HG02610 (cell line): ENCODE results near the gene TMEM178B.

Source experiments
- ATAC-seq: cut with Tn5 transposase; IDR thresholded peaks from one replicate; pipeline ENCODE4 v1.9.1; 2021; ENCODE audit warnings: mild to moderate bottlenecking, moderate library complexity; ENCODE audit not compliant: unreplicated experiment

Gene TMEM178B

GRCh38 chr7:141456298-141456697, 382.4 kb downstream of the TMEM178B start:
- no peak for ATAC-seq

DNA sequence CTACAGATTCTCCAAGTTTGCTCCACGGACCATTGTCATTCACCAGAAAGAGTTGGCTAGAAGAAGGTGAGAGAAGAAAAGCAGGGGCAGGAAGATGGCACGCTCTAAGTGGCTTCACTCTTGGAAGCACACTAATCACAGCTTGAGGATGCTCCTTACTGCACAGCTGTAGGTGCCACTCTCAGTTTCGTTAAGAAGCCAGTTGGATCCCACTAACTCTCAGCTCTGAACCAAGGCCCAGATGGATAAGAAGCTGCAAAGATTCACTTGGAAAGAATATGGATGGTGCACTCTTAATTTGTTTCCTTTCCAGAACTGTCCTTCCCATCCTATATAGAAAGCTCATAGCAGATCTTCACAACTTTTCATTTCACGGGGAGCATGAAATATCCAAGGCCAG, 382.8 kb downstream of the TMEM178B start:
- no peak for ATAC-seq

DNA sequence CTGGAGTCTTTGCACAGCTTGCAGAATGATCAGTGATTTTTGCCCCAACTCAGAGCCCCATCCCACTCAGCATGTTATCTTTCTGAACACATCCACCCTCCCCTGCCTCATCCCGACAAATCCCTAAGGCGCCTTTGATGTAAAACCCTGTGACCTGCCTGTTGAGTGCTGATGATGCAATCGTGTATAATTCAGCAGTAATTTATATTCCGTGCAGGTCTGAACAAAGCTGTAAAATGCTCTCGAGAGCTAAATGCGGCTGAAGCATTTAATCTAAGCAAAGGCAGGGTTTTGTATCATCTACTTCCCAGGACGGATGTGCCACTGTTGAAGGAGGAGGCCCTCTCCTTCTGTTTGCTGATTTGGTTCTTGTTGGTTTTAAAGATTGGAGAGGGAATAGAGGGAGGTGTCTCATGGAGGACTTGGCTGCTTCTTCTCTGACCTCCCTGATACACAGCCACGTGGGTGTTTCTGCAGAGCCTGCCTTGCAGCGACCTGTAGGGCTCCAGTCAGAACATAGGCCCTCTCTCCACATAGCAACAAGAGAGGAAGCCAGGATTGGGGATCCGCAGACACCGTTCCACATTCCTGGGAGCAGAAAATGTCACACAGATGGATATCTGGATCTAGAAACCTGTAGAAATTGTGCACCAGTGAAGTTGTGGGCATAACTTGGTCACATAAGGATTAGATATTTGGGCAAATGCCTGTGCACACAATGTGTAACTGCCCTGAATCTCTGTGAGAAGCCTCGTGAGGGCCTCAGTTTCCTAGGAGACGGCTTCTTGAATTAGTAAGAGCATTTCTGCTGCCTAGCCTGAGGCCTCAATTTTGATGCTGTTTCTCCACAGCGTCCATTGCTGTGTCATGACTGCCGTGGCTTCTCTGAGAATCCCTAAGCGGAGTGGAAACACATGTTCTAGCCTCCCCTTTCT, 387.2 kb downstream of the TMEM178B start:
- no peak for ATAC-seq

- no peak for ATAC-seq
Observed at GRCh38 chr7:141461924-141462323, 388.1 kb downstream of the TMEM178B start.

GRCh38 chr7:141462958-141463357, 389.1 kb downstream of the TMEM178B start:
- ATAC-seq = no peak

DNA sequence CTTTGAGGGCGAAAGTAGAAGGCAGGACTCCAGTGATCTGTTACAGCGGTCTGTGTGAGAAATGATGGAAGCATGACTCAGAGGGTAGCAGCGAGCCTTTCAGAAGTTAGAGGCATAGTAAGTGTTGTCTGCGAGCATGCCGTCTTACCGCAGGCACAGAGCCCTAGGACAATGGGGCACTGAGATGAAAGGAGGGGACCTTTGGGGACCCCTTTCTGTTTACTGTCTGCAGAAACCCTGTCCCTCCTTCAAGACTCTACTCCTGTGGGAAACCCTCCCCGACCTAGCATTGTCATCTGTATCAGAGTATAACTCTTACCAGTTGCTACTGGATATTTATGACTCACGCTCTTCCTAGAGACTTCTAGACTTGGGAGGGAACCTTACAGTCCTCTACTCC, 390.1 kb downstream of the TMEM178B start:
- no peak for ATAC-seq

DNA sequence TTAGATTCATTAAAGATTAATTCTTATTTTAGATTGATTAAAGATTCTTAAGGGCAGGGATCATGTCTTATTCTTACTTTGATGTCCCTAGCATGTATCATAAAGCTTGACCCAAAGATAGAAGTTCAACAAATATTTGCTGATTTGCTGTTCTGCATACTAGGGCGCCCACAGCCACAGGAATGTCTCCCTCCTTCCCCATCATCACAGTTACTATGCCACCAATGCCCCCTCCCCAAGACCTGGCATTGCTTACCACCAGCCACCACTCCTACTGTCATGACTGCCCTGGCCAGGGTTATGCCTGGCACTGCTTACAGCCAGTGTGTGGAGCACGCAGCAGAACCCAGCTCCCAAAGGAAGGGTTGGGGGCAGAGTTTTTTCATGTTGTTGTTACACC, 390.7 kb downstream of the TMEM178B start:
- no peak for ATAC-seq

- ATAC-seq = no peak
Observed at GRCh38 chr7:141466151-141466904, 392.5 kb downstream of the TMEM178B start.

GRCh38 chr7:141468341-141468740, 394.5 kb downstream of the TMEM178B start:
- ATAC-seq = no peak

DNA sequence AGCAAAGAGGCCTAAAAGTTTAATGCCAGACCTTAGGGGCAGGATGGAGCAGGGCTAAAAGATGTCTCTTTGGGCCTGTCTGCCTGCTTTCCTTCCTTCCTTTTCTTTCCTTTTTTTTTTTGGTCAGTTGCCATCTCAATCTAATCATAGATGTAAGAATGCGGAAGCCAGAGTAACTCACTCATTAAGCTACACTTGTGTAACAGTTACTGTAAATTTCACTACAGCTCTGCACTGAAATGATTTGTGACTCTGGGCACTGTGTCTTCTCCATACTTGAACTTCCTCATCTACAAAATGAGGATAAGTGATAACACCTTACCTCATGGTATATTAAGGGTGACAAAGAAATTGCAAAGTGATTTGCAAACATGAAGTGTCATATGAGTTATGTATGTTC, 401.8 kb downstream of the TMEM178B start:
- ATAC-seq = no peak

GRCh38 chr7:141477865-141478264, 404.0 kb downstream of the TMEM178B start:
- ATAC-seq = no peak

DNA sequence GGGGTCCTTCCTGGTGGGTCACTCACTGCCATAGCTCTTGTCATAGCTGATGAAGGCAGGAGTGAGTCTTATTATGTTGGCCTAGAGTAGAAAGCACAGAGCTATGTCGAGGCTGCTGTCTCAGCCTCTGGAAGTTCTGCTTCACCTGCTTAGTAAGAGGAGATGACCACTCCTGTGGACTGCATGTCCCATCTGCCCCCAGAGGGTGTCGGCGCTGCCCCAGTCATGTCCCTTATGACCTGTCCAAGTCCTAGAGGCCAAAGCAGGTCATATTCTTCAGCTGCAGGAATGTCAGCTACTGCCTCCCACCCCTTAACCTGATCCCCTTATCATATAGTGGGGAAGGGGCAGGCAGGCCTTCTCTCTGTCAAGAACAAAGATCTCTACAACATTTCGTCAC, 405.0 kb downstream of the TMEM178B start:
- ATAC-seq = no peak

DNA sequence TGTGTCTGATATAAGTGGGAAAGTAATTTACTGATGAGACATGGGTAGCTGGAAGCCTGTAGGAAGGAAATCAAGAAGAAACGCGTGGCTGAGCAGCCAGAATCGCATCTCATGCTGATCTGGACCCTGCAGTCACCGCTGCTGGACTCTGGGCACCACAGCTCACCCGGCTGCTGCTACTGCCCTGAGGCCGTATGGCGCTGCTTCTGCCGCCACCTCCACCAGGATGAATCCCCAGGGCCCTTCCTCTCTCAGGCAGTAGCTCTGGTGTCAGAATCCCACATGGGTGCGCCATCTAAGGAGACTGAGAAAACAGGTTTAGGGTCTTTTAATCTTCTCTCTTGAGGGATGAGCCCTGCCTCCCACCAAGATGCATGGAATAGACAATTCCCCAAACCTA, 407.1 kb downstream of the TMEM178B start:
- no peak for ATAC-seq

DNA sequence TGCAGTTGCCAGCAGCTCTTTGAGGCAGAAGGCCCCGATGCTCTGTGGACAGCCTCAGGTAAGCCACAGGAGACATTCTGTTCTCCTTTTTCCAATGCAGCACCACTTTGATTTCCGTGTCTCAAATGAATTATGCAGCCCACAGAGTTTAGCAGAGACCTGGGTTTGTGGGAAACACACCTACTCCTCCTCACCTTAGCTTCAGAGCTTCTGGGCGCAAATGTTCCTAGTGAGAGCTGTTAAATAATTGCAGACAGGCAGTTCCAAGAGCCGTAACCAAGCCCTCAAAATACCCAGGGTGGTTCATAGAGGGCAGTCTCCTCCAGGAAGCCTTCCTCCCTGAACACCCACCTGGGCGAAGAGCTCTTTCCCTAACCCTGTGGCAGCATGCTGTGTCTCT, 408.1 kb downstream of the TMEM178B start:
- ATAC-seq = no peak

- peak; percentile 86 for ATAC-seq
Observed at GRCh38 chr7:141483044-141483443, 409.2 kb downstream of the TMEM178B start.

- ATAC-seq = no peak
Observed at GRCh38 chr7:141484907-141485306, 411.0 kb downstream of the TMEM178B start.

DNA sequence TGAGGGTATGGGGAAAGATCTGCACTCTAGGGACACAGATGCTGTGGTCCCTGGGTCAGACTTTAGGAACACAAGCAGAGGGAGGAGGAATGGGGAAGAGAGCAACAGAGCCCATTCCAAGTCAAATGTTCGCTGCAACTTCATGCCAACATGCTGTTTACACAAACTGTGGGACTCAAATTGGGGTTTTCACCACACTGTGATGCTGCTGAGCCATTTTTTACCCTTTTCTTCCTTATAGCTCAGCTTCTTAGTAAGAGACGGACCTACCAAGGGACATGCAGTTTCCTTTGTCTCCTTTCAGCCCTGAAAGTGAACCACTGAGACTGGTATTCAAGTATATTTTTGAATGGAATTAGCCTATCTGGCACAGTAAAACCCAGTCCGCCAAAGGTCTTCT, 413.1 kb downstream of the TMEM178B start:
- ATAC-seq = no peak

GRCh38 chr7:141490474-141490873, 416.6 kb downstream of the TMEM178B start:
- no peak for ATAC-seq

GRCh38 chr7:141495057-141495456, 421.2 kb downstream of the TMEM178B start:
- no peak for ATAC-seq

DNA sequence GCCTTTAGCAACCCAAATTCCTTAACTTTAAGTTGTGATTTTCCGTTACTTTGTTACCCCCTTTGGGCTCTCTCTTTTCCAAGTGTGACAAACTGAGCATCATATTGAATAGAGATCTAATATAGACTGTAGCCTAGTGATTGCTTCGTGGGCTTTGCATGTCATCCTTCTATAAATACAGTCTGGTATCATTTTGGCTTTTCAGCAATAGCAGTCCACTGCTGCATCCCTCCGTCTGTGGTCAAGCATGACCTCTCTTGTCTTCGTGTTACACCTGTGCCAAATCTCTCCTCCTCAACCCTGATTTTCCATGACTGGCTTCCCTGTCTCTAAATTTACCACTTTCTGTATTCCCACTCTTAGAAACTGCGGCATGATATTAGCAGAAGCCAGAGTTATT, 423.5 kb downstream of the TMEM178B start:
- no peak for ATAC-seq

DNA sequence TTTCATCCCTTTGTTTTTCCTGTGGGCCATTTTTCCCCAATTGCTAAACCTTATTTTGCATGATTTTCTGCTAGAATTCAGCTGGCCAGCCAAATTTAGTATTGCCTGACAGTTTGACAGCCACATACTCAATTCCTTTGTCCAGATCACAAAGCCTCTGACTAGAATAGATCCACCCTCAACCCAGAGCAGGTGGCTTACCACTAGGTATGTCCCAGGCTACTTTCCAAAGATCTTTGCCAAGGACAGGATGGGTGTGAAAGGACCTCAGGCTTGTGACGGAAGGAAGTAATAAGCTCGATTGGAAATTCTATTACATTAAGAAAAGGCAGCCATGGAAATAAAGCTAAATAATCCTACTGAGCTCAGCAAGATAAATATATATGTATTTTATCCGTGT, 426.7 kb downstream of the TMEM178B start:
- ATAC-seq = no peak

- ATAC-seq = no peak
Observed at GRCh38 chr7:141501451-141501850, 427.6 kb downstream of the TMEM178B start.
